IMR-90 (cell line): ENCODE results near the gene PLEKHG4. TPM values are rescaled to one million over a fixed set of nuclear protein-coding genes. Genes with fewer than 3 reads are reported as not detected.

Experiments
- ATAC-seq: fragments of 200-7000 bp; cut with Tn5 transposase; 2 replicates; pipeline ENCODE4 v1.9.1; 2020; ENCODE audit warnings: low read depth, mild to moderate bottlenecking, moderate library complexity
- BruUV-seq: library from RNA; stranded (reverse); fragments of 400-500 nt; replicated peaks from 2 replicates; lab custom pipeline; 2021; lab: Mats Ljungman, UMichigan
- CTCF ChIA-PET: fragments of 300-600 bp; formaldehyde crosslinking; extraction: SDS; loops from one replicate; lab custom pipeline; 2021; ENCODE audit warnings: antibody characterized with exemption; lab: Yijun Ruan, JAX
- POLR2A ChIA-PET: fragments of 300-600 bp; sonication (Branson Sonifier 250); formaldehyde crosslinking; loops from one replicate; lab custom pipeline; 2022; ENCODE audit warnings: antibody characterized with exemption; ENCODE audit not compliant: unreplicated experiment; lab: Charles Lee
- DNase-seq: peaks from one replicate; pipeline ENCODE4 v3.0.0; 2013
- H2AFZ ChIP-seq: replicated peaks from 2 replicates; pipeline ENCODE3; 2013; ENCODE audit warnings: low read length, mild to moderate bottlenecking; ENCODE audit not compliant: poor library complexity
- H2AK5ac ChIP-seq: 2 replicates; pipeline ENCODE4 v1.6.1; 2013; ENCODE audit warnings: low read depth, low read length, inconsistent platforms
- H2AK9ac ChIP-seq: replicated peaks from 2 replicates; pipeline ENCODE3; 2013; ENCODE audit warnings: mild to moderate bottlenecking, low read depth, low read length, moderate library complexity; ENCODE audit not compliant: poor library complexity
- H2BK120ac ChIP-seq: 2 replicates; pipeline ENCODE4 v1.6.1; 2013; ENCODE audit warnings: low read depth, low read length, inconsistent platforms
- H2BK15ac ChIP-seq: 3 replicates; pipeline ENCODE4 v1.6.1; 2013; ENCODE audit warnings: low read depth, low read length, inconsistent platforms
- H2BK20ac ChIP-seq: 2 replicates; pipeline ENCODE4 v1.6.1; 2013; ENCODE audit warnings: low read depth, mild to moderate bottlenecking, inconsistent platforms, low read length, moderate library complexity
- H2BK5ac ChIP-seq: 2 replicates; pipeline ENCODE4 v1.6.1; 2013; ENCODE audit warnings: mild to moderate bottlenecking, low read depth, low read length, inconsistent platforms; ENCODE audit not compliant: poor library complexity, severe bottlenecking
- H3K14ac ChIP-seq: replicated peaks from 2 replicates; pipeline ENCODE4 v1.6.1; 2013; ENCODE audit warnings: low read depth, low read length, inconsistent platforms
- H3K18ac ChIP-seq: 2 replicates; pipeline ENCODE4 v1.6.1; 2013; ENCODE audit warnings: low read depth, low read length, control low read depth
- H3K23ac ChIP-seq: 2 replicates; pipeline ENCODE4 v1.6.1; 2013; ENCODE audit warnings: low read depth, low read length, inconsistent platforms
- H3K27ac ChIP-seq: 2 replicates; pipeline ENCODE4 v1.5.1; 2013; ENCODE audit warnings: mild to moderate bottlenecking, control low read depth, low read length; ENCODE audit not compliant: insufficient read depth
- H3K27me3 ChIP-seq: 2 replicates; pipeline ENCODE4 v1.6.1; 2013; ENCODE audit warnings: low read length; ENCODE audit not compliant: control insufficient read depth, insufficient read depth
- H3K36me3 ChIP-seq: 2 replicates; pipeline ENCODE4 v1.6.1; 2013; ENCODE audit warnings: low read length, mixed read lengths; ENCODE audit not compliant: control insufficient read depth, insufficient read depth
- H3K4ac ChIP-seq: 2 replicates; pipeline ENCODE4 v1.6.1; 2013; ENCODE audit warnings: low read depth, low read length, inconsistent platforms
- H3K4me1 ChIP-seq: 2 replicates; pipeline ENCODE4 v1.6.1; 2013; ENCODE audit warnings: low read length, mixed read lengths; ENCODE audit not compliant: control insufficient read depth, insufficient read depth
- H3K4me2 ChIP-seq: 2 replicates; pipeline ENCODE4 v1.6.1; 2013; ENCODE audit warnings: low read depth, mild to moderate bottlenecking, control low read depth, low read length, moderate library complexity
- H3K4me3 ChIP-seq: 2 replicates; pipeline ENCODE4 v1.5.1; 2013; ENCODE audit warnings: low read depth, mild to moderate bottlenecking, control low read depth, low read length, moderate library complexity; ENCODE audit not compliant: insufficient read depth
- H3K56ac ChIP-seq: 2 replicates; pipeline ENCODE4 v1.6.1; 2013; ENCODE audit warnings: low read length, inconsistent platforms; ENCODE audit not compliant: insufficient read depth; ENCODE audit errors: extremely low read depth
- H3K79me1 ChIP-seq, 2 experiments: 2 replicates each; pipeline ENCODE4 v1.6.1; 2013; ENCODE audit warnings: low read length in 2 of 2, inconsistent platforms in 1 of 2, low read depth in 1 of 2
- H3K9ac ChIP-seq: 2 replicates; pipeline ENCODE4 v1.6.1; 2013; ENCODE audit warnings: low read depth, low read length, control low read depth
- H3K9me1 ChIP-seq: 2 replicates; pipeline ENCODE4 v1.6.1; 2013; ENCODE audit warnings: low read length, inconsistent platforms; ENCODE audit not compliant: insufficient read depth
- H3K9me3 ChIP-seq: 2 replicates; pipeline ENCODE4 v1.6.1; 2013; ENCODE audit warnings: low read length; ENCODE audit not compliant: control insufficient read depth, insufficient read depth
- H4K20me1 ChIP-seq: 2 replicates; pipeline ENCODE4 v1.6.1; 2013; ENCODE audit warnings: low read length, inconsistent platforms; ENCODE audit not compliant: insufficient read depth
- H4K5ac ChIP-seq: 2 replicates; pipeline ENCODE4 v1.6.1; 2013; ENCODE audit warnings: mild to moderate bottlenecking, low read depth, low read length, control low read depth
- H4K8ac ChIP-seq, 2 experiments: 2 replicates each; pipeline ENCODE4 v1.6.1; 2013; ENCODE audit warnings: low read depth in 2 of 2, low read length in 2 of 2, control low read depth in 1 of 2, inconsistent platforms in 1 of 2
- H4K91ac ChIP-seq: 2 replicates; pipeline ENCODE4 v1.6.1; 2013; ENCODE audit warnings: low read depth, low read length, inconsistent platforms; ENCODE audit not compliant: insufficient read depth
- BHLHE40 ChIP-seq: fragments of 150-350 bp; IDR thresholded peaks from 2 replicates; pipeline ENCODE4 v1.6.1; 2016; ENCODE audit warnings: mild to moderate bottlenecking, low read depth, low read length
- CHD1 ChIP-seq: IDR thresholded peaks from 2 replicates; pipeline ENCODE4 v1.6.1; 2012; ENCODE audit warnings: low read depth, low read length, improper control_type of control experiment
- ELK1 ChIP-seq: fragments of 150-350 bp; IDR thresholded peaks from 2 replicates; pipeline ENCODE4 v1.6.1; 2016; ENCODE audit warnings: low read depth, mild to moderate bottlenecking, low read length, moderate library complexity, borderline replicate concordance
- POLR2A ChIP-seq: IDR thresholded peaks from 2 replicates; pipeline ENCODE4 v1.6.1; 2012; ENCODE audit warnings: mild to moderate bottlenecking, low read depth, low read length
- RAD21 ChIP-seq: IDR thresholded peaks from 2 replicates; pipeline ENCODE4 v1.6.1; 2012; ENCODE audit warnings: low read length, improper control_type of control experiment
- RCOR1 ChIP-seq: IDR thresholded peaks from 2 replicates; pipeline ENCODE4 v1.6.1; 2012; ENCODE audit warnings: mild to moderate bottlenecking, low read length, improper control_type of control experiment; ENCODE audit not compliant: insufficient replicate concordance
- SMC3 ChIP-seq: fragments of 150-350 bp; IDR thresholded peaks from 2 replicates; pipeline ENCODE4 v1.6.1; 2016; ENCODE audit warnings: low read depth, mild to moderate bottlenecking, antibody characterized with exemption, low read length, moderate library complexity
- WGBS, 2 experiments: methylation state at CpG; one replicate each; pipeline versions ENCODE4 v1.1.5 to v1.1.7; 2013; ENCODE audit warnings: missing lambda C conversion rate in 2 of 2; ENCODE audit not compliant: insufficient read length in 1 of 2; ENCODE audit errors: extremely low coverage in 2 of 2; 5-methylcytosine and 5-hydroxymethylcytosine counted together
- dilution Hi-C: fragments of 300-500 bp; cut with HindIII; formaldehyde crosslinking; loops from one replicate; pipeline ENCODE4 v1.14.3; 2018; ENCODE audit warnings: low sequenced_read_pairs; ENCODE audit not compliant: unreplicated experiment
- in situ Hi-C: fragments of 300-500 bp; cut with MboI; formaldehyde crosslinking; loops from 3 replicates; pipeline ENCODE4 v1.14.3; 2019; ENCODE audit warnings: low sequenced_read_pairs, inconsistent platforms, mixed read lengths
- intact Hi-C: fragments of 100-400 bp; cut with micrococcal nuclease; formaldehyde crosslinking; loops from 2 replicates; pipeline ENCODE4 v1.10.0; 2022
- polyA plus RNA-seq, 3 experiments: library from polyadenylated mRNA; depleted of rRNA; stranded (reverse); fragments of >200 nt; gene quantifications; 2 replicates each; pipeline ENCODE4 v1.2.3, GENCODE V29; 2012; ENCODE audit warnings: low replicate concordance in 1 of 3
- total RNA-seq: library from RNA; depleted of rRNA; stranded (reverse); fragments of >200 nt; gene quantifications from 2 replicates; pipeline ENCODE4 v1.2.3, GENCODE V29; 2012

The PLEKHG4 gene
- total and polyA plus RNA-seq, 2 of the 4 experiments (the other 2 are of a cell fraction) = 14.0 to 50.7 TPM

GRCh38 chr16:67263201-67263600, 16.1 kb upstream of the PLEKHG4 start:
- Histone ChIP-seq H3K4me1 (peaks cover 4% of the 10 kb centered on the region), H3K36me3 (no peaks in the 10 kb centered on the region), H4K5ac (no peak overlapping the region), H3K27me3 (no peaks in the 10 kb centered on the region), H3K27ac (no peak overlapping the region), H2BK15ac (no peak overlapping the region), H4K20me1 (no peaks in the 10 kb centered on the region), H3K9me1 (peaks cover 8% of the 10 kb centered on the region; the same call in 1 of the 2 replicates), H4K8ac (no peak overlapping the region), H2BK5ac (no peak overlapping the region), H2BK20ac (no peak overlapping the region), H3K18ac (no peak overlapping the region), H2AK5ac (peak overlapping the region; percentile 53; the same call in 1 of the 2 replicates), H3K4me2 (no peak overlapping the region), H3K56ac (no peak overlapping the region), H2BK120ac (no peak overlapping the region), H3K14ac (no peak overlapping the region), H3K9ac (no peak overlapping the region), H3K4ac (no peak overlapping the region), H4K91ac (no peak overlapping the region), H3K23ac (no peak overlapping the region), H2AFZ (no peak overlapping the region), H3K9me3 (no peaks in the 10 kb centered on the region), H2AK9ac (no peak overlapping the region), H3K4me3 (no peak overlapping the region), H3K79me1 (no peaks in the 10 kb centered on the region; a peak in 1 of 4 replicates)
- DNase-seq = no peak
- WGBS, 2 experiments = 100% methylated on average over 3 of the region's 3 CpGs; no CpG with 5 or more reads in 1 of the 2 experiments
- CTCF ChIA-PET = no interaction called here
- in situ Hi-C loops (no loop called here), intact Hi-C loops (loop anchor here (5.0 kb wide), 1 partner anchor 164 kb away; no protein-coding TSS in a partner anchor), dilution Hi-C loops (no loop called here)
- TF ChIP-seq RAD21 = no peak
- no peak for TF ChIP-seq BHLHE40
- TF ChIP-seq CHD1 = no peak
- TF ChIP-seq RCOR1 = no peak
- TF ChIP-seq POLR2A = no peak
- TF ChIP-seq ELK1 = no peak
- no peak for TF ChIP-seq SMC3
- ATAC-seq = no peak
- no TSS peak for BruUV-seq
- POLR2A ChIA-PET = no interaction called here
